ENCODE data around the gene ARHGDIG. TPM values are rescaled to one million over a fixed set of nuclear protein-coding genes. Genes with fewer than 3 reads are reported as not detected.

Gene ARHGDIG
- total and polyA plus RNA-seq, 2 donors (not counting 3 experiments of a cell fraction or from before 2014, with no cell fraction given) = 0.93 to 2.2 TPM

DNA sequence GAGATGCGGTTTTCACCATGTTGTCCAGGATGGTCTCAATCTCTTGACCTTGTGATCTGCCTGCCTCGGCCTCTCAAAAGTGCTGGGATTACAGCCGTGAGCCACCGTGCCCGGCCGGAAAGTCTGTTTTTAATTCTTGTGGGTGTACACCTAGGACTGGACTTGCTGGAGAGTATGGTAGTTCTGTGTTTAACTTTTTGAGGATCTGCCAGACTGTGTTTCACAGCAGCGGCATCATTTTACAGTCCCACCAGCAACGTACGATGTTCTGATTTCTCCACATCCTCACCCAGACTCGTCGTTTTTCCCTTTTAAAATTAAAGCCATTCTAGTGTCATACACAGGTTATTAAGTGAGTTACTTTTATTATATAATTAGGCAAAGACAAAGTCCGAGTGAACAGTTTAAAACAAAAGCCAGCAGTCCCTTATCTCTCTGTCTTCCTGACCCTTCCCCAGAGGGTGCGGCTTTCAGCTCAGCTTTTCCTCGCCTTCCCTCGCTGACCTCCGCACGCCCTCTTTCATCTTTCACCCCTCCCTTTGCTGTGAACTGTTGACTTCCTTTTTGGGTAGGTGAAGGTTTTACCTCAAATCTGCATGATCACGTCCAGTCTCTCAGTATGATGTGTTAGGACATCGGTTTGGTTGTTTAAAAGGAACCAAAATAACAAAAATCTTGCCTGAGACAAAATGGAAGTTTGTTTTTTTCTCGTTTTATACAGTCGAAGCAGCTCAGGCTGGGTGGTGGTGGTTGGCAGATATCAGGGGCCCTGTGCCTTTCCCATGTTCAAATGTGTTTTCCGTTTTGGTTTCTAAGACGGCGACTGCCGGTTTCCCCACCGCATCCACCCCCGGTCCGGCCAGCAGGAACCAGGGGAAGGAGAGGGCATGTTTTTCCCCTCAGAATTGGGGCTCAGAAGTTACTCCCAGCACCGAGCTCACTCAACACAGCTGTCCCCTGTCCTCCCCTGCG, 27.7 kb upstream of the ARHGDIG start:
- ChIA-PET POLR2A (no interaction called here), CTCF (interaction anchor here (0.7 to 1.0 kb wide), 2 partner anchors 10 to 1667 kb away, joined by 3 to 4 read pairs; no protein-coding TSS in a partner anchor)
- Histone ChIP-seq H3K4me3 (replicated peaks in 1 of 3; ENCODE audit: insufficient read depth in 1 of 3, low read depth in 1 of 3, low read length in 3 of 3) (peak overlapping the region in 1 of 3 experiments; percentile 32), H3K4me2 (ENCODE audit: insufficient read depth, low read length) (peak overlapping the region; percentile 89), H3K79me2 (ENCODE audit: control insufficient read depth, insufficient read depth, low read length) (no peaks in the 10 kb centered on the region), H3K9ac (replicated peaks; ENCODE audit: extremely low read depth, insufficient read depth, low read length) (peak overlapping the region; percentile 40), H2AFZ (ENCODE audit: low read depth, low read length) (peak overlapping the region; percentile 83), H4K20me1 (replicated peaks; ENCODE audit: control insufficient read depth, extremely low read depth, insufficient read depth, low read length) (no peaks in the 10 kb centered on the region), H3K27ac (ENCODE audit: insufficient read depth, low read depth, low read length) (peak overlapping the region; percentile 59), H3K27me3 (ENCODE audit: control insufficient read depth in 2 of 2, insufficient read depth in 2 of 2, low read length in 2 of 2) (no peaks in the 10 kb centered on the region), H3K9me3 (replicated peaks; ENCODE audit: control insufficient read depth, insufficient read depth, low read length) (no peaks in the 10 kb centered on the region), H3K9me1 (replicated peaks; ENCODE audit: control insufficient read depth, extremely low read depth, insufficient read depth, low read length) (no peaks in the 10 kb centered on the region), H3K4me1 (ENCODE audit: control insufficient read depth, extremely low read depth, insufficient read depth, low read length) (peaks cover 12% of the 10 kb centered on the region), H3K36me3 (ENCODE audit: control insufficient read depth in 2 of 2, extremely low read depth in 1 of 2, insufficient read depth in 2 of 2, low read length in 2 of 2) (peaks cover 0 to 2% of the 10 kb centered on the region in 2 experiments)
- FAIRE-seq (peak; percentile 72), DNase-seq (ENCODE audit: low read depth, low spot score) (peak; percentile 53)
- dilution Hi-C loops (cut with MboI; ENCODE audit: extremely low pct_ligation_motif_present, low sequenced_read_pairs) = no loop called here
- TF ChIP-seq JUN (IDR thresholded peaks at IDR 0.05; ENCODE audit: borderline replicate concordance, insufficient read depth, insufficient read length, low read depth) (no peak), GATA2 (IDR thresholded peaks at IDR 0.05; ENCODE audit: insufficient read depth, insufficient read length, low read depth, low read length) (no peak), POLR2A (IDR thresholded peaks at IDR 0.05; ENCODE audit: low read depth, low read length) (no peak), EZH2 (IDR thresholded peaks at IDR 0.05; ENCODE audit: borderline replicate concordance, low read depth, low read length, severe bottlenecking) (no peak), POLR2AphosphoS5 (IDR thresholded peaks at IDR 0.05; ENCODE audit: insufficient read depth, low read depth, low read length) (no peak), FOS (IDR thresholded peaks at IDR 0.05; ENCODE audit: borderline replicate concordance, insufficient read depth, low read length) (no peak), MYC (IDR thresholded peaks at IDR 0.05; ENCODE audit: low read depth, low read length) (no peak)
- TF ChIP-seq, protein P1, sequence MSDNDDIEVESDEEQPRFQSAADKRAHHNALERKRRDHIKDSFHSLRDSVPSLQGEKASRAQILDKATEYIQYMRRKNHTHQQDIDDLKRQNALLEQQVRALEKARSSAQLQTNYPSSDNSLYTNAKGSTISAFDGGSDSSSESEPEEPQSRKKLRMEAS (IDR thresholded peaks at IDR 0.05; ENCODE audit: insufficient read depth, insufficient read length) = no peak
- TF ChIP-seq, protein P2, sequence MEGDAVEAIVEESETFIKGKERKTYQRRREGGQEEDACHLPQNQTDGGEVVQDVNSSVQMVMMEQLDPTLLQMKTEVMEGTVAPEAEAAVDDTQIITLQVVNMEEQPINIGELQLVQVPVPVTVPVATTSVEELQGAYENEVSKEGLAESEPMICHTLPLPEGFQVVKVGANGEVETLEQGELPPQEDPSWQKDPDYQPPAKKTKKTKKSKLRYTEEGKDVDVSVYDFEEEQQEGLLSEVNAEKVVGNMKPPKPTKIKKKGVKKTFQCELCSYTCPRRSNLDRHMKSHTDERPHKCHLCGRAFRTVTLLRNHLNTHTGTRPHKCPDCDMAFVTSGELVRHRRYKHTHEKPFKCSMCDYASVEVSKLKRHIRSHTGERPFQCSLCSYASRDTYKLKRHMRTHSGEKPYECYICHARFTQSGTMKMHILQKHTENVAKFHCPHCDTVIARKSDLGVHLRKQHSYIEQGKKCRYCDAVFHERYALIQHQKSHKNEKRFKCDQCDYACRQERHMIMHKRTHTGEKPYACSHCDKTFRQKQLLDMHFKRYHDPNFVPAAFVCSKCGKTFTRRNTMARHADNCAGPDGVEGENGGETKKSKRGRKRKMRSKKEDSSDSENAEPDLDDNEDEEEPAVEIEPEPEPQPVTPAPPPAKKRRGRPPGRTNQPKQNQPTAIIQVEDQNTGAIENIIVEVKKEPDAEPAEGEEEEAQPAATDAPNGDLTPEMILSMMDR (IDR thresholded peaks at IDR 0.05; ENCODE audit: extremely low read depth in 1 of 2, insufficient read depth in 1 of 2, low read depth in 1 of 2, low read length in 2 of 2) = no peak
- BruUV-seq (replicated peaks) = no TSS peak
- intact Hi-C loops (cut with micrococcal nuclease) = no loop called here

All from endothelial cell of umbilical vein (primary cell).